Left ventricle myocardium inferior (tissue), 1 donor: Measurements from ENCODE around the gene RIMKLA. TPM values are rescaled to one million over a fixed set of nuclear protein-coding genes. Genes with fewer than 3 reads are reported as not detected.

ENCODE experiments used
- DNase-seq: peaks from one replicate; pipeline ENCODE4 v3.0.0-alpha.2; 2020
- H3K27ac ChIP-seq: fragments of 200-600 bp; replicated peaks from 2 replicates; pipeline ENCODE4 v1.8.0; 2021
- H3K27me3 ChIP-seq: fragments of 200-600 bp; 2 replicates; pipeline ENCODE4 v1.8.0; 2021; ENCODE audit warnings: low read depth
- H3K36me3 ChIP-seq: fragments of 200-600 bp; 2 replicates; pipeline ENCODE4 v1.8.0; 2021
- H3K4me1 ChIP-seq: fragments of 200-600 bp; 2 replicates; pipeline ENCODE4 v1.8.0; 2021
- H3K4me3 ChIP-seq: fragments of 200-600 bp; 2 replicates; pipeline ENCODE4 v1.8.0; 2021; ENCODE audit warnings: mild to moderate bottlenecking, moderate library complexity
- H3K9me3 ChIP-seq: fragments of 200-600 bp; replicated peaks from 2 replicates; pipeline ENCODE4 v1.8.0; 2021
- intact Hi-C: fragments of 100-400 bp; cut with micrococcal nuclease; formaldehyde crosslinking; loops from one replicate; pipeline ENCODE4 v1.11.0; 2022
- total RNA-seq: library from RNA; stranded (reverse); fragmentation: NEBNext Ultra II Directional; extraction: Animal tissue kit (Norgen Biotek cat#: 25700); gene quantifications from one replicate; pipeline ENCODE4 v1.2.1, GENCODE V29; 2021
- TF ChIP-seq, protein P1 (sequence below): fragments of 200-600 bp; IDR thresholded peaks from 2 replicates; pipeline ENCODE4 v1.8.0; 2021; ENCODE audit warnings: antibody characterized with exemption, mild to moderate bottlenecking, borderline replicate concordance
- donor health status: DM: no; HTN: yes; CAD: no; lungs with severe emphysema.

Gene RIMKLA
- total RNA-seq, 1 donor from 2014 or later, result 10.2 TPM

GRCh38 chr1:42430286-42431135 is 49.9 kb downstream of the RIMKLA start:
- no peak for DNase-seq
- no peaks in the 10 kb centered on the region for H3K9me3 ChIP-seq
- peaks cover 10% of the 10 kb centered on the region for H3K4me1 ChIP-seq
- TF ChIP-seq, protein P1, sequence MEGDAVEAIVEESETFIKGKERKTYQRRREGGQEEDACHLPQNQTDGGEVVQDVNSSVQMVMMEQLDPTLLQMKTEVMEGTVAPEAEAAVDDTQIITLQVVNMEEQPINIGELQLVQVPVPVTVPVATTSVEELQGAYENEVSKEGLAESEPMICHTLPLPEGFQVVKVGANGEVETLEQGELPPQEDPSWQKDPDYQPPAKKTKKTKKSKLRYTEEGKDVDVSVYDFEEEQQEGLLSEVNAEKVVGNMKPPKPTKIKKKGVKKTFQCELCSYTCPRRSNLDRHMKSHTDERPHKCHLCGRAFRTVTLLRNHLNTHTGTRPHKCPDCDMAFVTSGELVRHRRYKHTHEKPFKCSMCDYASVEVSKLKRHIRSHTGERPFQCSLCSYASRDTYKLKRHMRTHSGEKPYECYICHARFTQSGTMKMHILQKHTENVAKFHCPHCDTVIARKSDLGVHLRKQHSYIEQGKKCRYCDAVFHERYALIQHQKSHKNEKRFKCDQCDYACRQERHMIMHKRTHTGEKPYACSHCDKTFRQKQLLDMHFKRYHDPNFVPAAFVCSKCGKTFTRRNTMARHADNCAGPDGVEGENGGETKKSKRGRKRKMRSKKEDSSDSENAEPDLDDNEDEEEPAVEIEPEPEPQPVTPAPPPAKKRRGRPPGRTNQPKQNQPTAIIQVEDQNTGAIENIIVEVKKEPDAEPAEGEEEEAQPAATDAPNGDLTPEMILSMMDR, result no peak
- no peak overlapping the region for H3K4me3 ChIP-seq
- H3K36me3 ChIP-seq, result no peaks in the 10 kb centered on the region
- intact Hi-C loops, result no loop called here
- no peaks in the 10 kb centered on the region for H3K27me3 ChIP-seq
- no peak overlapping the region for H3K27ac ChIP-seq

GRCh38 chr1:42431514-42431913 is 50.9 kb downstream of the RIMKLA start:
- Histone ChIP-seq H3K4me1 (peaks cover 10% of the 10 kb centered on the region), H3K36me3 (no peaks in the 10 kb centered on the region), H3K27ac (no peak overlapping the region), H3K4me3 (no peak overlapping the region), H3K27me3 (no peaks in the 10 kb centered on the region), H3K9me3 (no peaks in the 10 kb centered on the region)
- TF ChIP-seq, protein P1, result no peak
- intact Hi-C loops, result no loop called here
- no peak for DNase-seq

DNA sequence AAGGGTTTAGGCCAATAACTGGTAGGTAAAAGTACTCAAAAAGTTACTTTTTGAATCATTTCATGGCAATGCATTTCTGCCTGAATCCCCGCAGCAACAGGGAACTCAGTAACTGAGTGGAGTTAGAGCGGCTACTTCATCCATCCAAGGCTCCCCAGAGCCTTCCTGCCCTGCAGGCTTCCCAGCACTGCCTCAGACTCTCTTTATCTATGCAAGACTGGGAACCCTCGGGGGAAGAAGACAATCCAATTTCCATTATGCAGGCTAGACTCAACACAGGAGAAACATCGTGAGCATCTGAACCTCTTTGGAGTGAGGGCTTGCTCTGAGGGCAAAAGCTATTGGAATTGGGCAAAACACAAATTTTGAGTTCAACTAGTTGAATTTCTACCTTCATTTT is 52.1 kb downstream of the RIMKLA start:
- intact Hi-C loops, result no loop called here
- TF ChIP-seq, protein P1, result no peak
- H3K27me3 ChIP-seq, result no peaks in the 10 kb centered on the region
- H3K36me3 ChIP-seq, result no peaks in the 10 kb centered on the region
- H3K27ac ChIP-seq, result no peak overlapping the region
- H3K4me1 ChIP-seq, result peaks cover 10% of the 10 kb centered on the region
- H3K4me3 ChIP-seq, result no peak overlapping the region
- DNase-seq, result no peak
- H3K9me3 ChIP-seq, result no peaks in the 10 kb centered on the region

DNA sequence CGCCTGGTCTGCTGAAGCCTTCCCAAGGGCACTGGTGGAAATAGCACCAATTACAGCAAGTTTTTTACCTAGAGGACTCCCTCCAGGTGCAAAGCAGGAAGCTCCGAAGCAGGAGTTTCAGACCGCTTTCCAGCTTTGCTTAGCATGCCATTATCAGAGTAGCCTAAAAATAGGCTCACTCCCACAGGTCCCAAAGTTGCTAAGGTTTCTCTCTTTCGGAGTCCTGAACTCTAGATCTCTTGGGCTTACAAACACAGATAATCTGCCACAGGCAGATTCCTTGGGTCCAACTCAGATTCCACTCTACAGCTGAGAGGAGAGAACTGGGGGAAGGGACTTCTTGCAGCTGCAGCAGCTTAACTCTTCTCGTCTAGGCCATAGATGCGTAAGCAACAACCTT is 52.8 kb downstream of the RIMKLA start:
- no peaks in the 10 kb centered on the region for H3K9me3 ChIP-seq
- H3K4me1 ChIP-seq, result peaks cover 10% of the 10 kb centered on the region
- H3K4me3 ChIP-seq, result no peak overlapping the region
- DNase-seq, result no peak
- no peaks in the 10 kb centered on the region for H3K27me3 ChIP-seq
- H3K27ac ChIP-seq, result no peak overlapping the region
- intact Hi-C loops, result no loop called here
- TF ChIP-seq, protein P1, result no peak
- no peaks in the 10 kb centered on the region for H3K36me3 ChIP-seq

DNA sequence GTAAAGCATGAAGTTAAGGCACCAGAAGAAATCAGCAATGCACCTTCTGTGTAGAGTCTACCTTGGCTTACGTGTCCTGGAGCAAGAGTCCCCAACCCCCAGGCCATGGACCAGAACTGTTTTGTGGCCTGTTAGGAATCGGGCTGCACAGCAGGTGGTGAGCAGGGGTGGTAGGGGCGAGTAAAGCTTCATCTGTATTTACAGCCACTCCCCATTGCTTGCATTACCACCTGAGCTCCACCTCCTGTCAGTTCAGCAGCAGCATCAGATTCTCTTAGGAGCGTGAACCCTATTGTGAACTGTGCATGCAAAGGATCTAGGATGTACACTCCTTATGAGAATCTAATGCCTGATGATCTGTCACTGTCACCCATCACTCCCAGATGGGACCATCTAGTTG is 53.7 kb downstream of the RIMKLA start:
- DNase-seq, result no peak
- intact Hi-C loops, result no loop called here
- no peaks in the 10 kb centered on the region for H3K36me3 ChIP-seq
- H3K4me3 ChIP-seq, result no peak overlapping the region
- H3K9me3 ChIP-seq, result no peaks in the 10 kb centered on the region
- TF ChIP-seq, protein P1, result no peak
- no peaks in the 10 kb centered on the region for H3K27me3 ChIP-seq
- H3K27ac ChIP-seq, result no peak overlapping the region
- H3K4me1 ChIP-seq, result peaks cover 10% of the 10 kb centered on the region
